ENCODE data around the gene VEZT.

VEZT gene, protein sequence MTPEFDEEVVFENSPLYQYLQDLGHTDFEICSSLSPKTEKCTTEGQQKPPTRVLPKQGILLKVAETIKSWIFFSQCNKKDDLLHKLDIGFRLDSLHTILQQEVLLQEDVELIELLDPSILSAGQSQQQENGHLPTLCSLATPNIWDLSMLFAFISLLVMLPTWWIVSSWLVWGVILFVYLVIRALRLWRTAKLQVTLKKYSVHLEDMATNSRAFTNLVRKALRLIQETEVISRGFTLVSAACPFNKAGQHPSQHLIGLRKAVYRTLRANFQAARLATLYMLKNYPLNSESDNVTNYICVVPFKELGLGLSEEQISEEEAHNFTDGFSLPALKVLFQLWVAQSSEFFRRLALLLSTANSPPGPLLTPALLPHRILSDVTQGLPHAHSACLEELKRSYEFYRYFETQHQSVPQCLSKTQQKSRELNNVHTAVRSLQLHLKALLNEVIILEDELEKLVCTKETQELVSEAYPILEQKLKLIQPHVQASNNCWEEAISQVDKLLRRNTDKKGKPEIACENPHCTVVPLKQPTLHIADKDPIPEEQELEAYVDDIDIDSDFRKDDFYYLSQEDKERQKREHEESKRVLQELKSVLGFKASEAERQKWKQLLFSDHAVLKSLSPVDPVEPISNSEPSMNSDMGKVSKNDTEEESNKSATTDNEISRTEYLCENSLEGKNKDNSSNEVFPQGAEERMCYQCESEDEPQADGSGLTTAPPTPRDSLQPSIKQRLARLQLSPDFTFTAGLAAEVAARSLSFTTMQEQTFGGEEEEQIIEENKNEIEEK

DNA sequence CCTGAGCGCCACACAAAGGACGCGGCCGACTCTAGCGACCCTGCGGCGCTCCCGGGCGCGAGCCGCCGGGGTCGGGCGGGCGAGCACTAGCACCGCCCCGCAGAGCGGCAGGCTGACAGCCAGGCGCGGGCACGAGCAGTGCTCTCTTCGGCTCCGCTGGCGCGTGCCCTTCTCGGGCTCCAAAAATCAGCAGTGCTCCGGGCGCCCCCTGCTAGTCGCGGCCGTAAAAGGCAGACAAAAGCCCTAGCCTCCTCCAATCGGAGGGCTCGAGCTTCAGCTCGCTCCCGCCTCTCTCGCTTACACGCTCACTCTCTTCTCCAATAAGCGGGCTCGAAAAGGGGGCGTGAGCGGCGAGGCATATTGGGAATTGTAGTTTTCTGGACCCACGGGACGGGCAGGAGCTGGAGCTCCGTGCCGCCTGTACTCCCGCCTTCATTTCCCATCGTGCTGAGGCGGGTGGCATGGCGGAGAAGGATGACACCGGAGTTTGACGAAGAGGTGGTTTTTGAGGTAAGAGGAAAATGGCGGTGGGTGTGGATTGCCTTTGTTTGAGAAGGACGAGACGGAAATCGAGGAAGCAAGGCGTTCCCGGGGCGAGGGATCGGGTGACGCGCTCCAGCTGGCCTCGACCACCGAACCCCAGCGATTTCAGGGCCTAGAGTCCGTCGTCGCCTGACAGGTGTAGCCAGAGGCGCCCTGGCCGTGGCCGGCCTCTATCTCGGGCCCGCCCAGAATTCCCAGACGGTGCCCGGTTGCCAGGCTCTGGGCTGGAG lies at the start of gene VEZT, which contains the start of gene FGD6:
VEZT (plus strand) TSS at position 431 of the 773 bp plus-strand sequence; CDS start at position 475, 44 bp downstream.
FGD6 (minus strand) TSS at position 91 of the 773 bp plus-strand sequence. CDS start 227 bp downstream, outside the sequence.
- no peak for TF ChIP-seq ZNF274 (IDR thresholded peaks at IDR 0.05; ENCODE audit: low read depth, low read length)

DNA sequence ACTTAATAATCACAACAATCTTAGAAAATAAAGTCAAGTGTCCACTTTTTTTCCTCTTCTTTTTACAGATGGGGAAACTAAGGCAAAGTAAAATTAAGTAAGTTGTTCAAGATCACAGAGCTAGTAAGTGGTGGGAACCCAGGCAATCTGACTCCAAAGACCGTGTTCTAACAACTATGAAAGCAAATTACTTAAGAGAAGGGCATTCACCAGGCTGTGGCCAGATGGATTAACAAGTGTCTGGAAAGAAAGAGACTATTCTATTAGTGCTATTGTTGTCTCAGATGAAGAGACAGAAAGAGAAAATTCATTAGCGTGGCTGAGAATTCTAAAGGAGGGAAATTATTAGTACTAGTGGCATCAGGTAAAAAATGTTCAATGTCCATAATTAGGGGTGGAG lies 48.9 kb upstream of the VEZT start:
- no peak overlapping the region for H3K4me3 ChIP-seq (ENCODE audit: low read length)
- TF ChIP-seq ZNF274 (IDR thresholded peaks at IDR 0.05; ENCODE audit: low read depth, low read length): no peak

More for the DNA sequence above, at the start of gene VEZT, which contains the start of gene FGD6:
- peak within 1 kb of the TSS; percentile 91 for H3K4me3 ChIP-seq (ENCODE audit: low read length)

DNA sequence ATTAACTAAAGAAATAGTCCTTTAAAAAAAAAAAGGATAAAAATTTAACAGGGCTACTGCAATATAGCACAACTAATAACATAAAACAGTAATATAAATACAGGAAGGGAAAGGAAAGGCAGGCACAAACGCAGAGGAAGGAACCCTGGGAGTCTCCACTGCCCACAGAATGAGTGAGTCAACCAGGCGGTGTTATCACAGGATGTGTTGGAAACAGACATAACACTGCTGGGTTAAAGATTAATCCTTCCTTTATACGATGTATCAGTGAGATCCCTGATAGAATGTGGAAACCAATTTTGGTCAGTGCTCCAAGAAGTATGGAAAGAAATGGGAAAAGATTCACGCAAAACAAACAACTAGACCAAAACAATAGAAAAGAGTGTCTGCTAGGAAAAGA lies 48.2 kb upstream of the VEZT start:
- no peak for TF ChIP-seq ZNF274 (IDR thresholded peaks at IDR 0.05; ENCODE audit: low read depth, low read length)

DNA sequence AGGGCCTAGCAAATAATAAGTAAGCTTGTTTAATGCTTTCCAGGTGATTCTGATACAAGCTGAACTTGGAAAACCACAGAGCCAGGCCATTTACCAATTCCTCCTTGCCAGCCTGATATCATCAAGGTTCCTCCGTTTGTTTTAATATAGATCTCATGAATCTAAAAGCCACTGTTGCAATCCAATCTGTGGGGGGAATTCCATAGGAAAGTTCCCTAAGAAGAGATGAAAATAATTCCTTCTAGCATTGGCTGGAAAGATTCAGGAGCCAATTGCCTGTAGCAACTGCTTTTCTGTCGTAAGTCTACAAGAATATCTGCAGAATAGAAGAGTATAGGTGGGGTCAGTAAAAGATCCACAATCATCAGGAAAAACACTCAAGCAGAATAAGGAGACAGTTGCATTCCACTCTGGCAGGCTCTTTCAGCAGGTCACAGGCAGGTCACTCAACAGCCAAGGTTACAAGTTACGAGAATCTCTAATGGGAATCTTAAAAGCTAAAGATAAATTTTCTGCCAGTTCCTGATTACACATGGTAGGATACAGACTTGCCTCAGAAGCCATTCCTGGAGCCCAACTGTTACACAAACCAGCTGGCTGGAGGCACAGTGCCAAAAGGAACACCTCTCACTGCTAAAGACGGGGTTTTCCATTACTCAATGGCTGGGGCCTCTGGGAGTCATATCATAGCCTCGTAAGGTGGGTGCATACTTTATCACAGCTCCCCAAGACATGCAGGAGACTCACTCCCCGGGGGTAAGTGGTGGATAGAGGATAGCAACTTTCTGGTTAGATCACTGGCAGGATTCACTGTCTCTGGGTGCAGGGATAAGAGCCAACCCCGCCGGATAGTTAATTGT lies 44.0 kb upstream of the VEZT start:
- H3K4me3 ChIP-seq (ENCODE audit: low read length): no peak overlapping the region
- no peak for TF ChIP-seq ZNF274 (IDR thresholded peaks at IDR 0.05; ENCODE audit: low read depth, low read length)

More for the DNA sequence above, 48.2 kb upstream of the VEZT start:
- no peak overlapping the region for H3K4me3 ChIP-seq (ENCODE audit: low read length)

DNA sequence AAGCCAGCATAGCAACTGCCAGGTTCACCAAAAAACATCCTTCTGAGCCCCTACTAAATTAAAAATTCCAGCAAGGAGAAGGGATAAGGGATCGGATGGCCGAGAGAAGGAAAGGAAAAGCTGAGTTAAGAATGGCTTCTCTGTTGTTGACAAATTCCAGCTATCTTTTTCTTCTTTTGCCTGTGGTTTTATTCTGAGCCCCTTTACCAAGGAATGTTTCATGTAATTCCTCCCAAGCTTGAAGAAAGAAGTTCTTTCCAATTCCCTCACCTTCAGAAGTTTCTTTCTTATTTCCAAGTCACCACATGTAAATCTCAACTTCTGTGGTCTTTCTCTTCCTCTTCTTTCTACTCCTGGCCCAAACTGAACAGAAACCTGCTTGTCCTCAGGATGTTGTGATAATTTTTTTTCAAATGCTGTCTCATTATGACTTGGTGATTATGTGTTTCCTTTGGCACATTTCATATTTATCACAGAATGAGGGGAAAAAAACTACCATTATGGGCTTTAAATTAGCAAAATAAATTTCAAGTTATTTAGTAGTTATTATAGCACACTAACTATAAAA lies 40.3 kb upstream of the VEZT start:
- TF ChIP-seq ZNF274 (IDR thresholded peaks at IDR 0.05; ENCODE audit: low read depth, low read length): no peak
- H3K4me3 ChIP-seq (ENCODE audit: low read length): no peak overlapping the region

DNA sequence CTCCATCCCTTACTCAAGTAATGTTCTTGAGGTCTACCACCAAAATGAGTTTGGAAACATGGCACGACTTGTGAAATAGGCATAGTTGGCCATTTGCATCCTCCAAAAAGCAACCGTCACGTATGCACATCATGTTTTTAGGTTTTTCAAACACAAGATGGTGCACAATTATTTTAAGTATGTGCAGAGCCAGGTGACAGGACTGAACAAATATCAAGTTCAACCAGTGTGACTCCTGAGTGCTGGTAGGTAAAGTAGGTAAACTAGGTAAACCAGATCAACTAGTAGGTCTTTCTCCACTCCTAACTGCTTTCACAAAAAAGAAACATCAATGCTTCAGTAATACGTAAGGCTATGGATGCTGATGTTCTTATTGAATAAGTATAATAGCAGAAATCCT lies 39.5 kb upstream of the VEZT start:
- TF ChIP-seq ZNF274 (IDR thresholded peaks at IDR 0.05; ENCODE audit: low read depth, low read length): no peak

DNA sequence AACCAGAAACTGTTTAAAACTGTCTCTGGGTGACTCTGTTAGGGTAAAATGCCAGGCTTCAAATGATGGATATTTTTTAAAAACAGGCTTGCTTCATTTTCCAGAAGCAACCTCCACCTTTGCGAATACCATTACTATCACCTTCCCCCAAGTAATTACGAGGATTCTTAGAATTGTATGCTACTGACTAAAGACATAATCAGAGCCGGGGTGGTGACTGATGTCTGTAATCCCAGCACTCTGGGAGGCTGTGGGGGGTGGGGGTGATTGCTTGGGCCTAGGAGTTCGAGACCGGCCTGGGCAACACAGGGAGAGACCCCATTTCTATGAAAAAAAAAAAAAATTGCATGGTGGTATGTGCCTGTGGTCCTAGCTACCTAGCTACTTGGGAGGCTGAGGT lies 38.6 kb upstream of the VEZT start:
- no peak for TF ChIP-seq ZNF274 (IDR thresholded peaks at IDR 0.05; ENCODE audit: low read depth, low read length)
- no peak overlapping the region for H3K4me3 ChIP-seq (ENCODE audit: low read length)

More for the DNA sequence above, 39.5 kb upstream of the VEZT start:
- H3K4me3 ChIP-seq (ENCODE audit: low read length): no peak overlapping the region

DNA sequence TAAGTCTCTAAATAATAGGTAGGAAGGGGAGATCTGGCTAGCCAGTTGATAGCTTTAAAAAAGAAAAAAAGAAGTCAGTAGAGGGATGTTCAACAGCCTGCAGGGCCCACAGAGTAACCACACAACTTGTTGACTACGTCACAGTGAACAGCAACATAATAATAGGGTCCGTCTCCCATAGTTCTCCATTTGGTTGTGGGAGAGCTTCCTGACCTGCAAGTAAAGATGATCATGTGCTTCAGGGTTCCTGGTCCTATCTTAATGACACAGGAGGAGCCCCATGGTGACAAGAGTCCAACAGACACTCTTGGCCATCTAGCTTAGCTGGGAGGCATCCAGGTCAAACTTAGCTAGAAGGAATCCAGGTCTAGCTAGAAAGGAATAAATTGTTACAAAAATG lies 36.5 kb upstream of the VEZT start:
- TF ChIP-seq ZNF274 (IDR thresholded peaks at IDR 0.05; ENCODE audit: low read depth, low read length): no peak
- no peak overlapping the region for H3K4me3 ChIP-seq (ENCODE audit: low read length)

DNA sequence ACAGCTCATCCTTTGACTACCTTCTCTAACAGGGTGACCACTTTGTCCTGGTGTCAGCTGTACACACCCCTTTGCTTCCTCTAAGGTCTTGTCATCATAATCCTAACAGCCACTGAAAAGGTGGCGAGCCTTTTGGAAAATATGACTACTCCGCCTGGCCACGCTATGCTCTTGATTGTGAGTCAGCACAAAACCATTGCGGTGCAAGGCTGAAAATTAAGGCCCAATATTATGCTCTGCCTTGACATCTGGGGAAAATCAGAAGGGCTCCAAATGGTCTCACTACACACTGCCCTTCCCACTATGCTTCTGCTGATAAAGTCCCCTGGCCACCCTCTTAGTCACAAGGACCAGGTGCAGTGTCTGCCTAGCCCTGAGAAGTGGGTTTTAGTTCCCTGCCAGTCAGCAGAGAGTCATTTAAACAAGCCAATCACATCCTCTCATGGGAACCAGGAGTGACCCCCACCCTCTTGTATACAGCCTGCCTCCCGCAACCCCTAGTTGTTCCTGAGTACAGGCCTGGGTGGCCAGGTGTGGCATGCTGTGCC lies 34.7 kb upstream of the VEZT start:
- H3K4me3 ChIP-seq (ENCODE audit: low read length): no peak overlapping the region
- no peak for TF ChIP-seq ZNF274 (IDR thresholded peaks at IDR 0.05; ENCODE audit: low read depth, low read length)

DNA sequence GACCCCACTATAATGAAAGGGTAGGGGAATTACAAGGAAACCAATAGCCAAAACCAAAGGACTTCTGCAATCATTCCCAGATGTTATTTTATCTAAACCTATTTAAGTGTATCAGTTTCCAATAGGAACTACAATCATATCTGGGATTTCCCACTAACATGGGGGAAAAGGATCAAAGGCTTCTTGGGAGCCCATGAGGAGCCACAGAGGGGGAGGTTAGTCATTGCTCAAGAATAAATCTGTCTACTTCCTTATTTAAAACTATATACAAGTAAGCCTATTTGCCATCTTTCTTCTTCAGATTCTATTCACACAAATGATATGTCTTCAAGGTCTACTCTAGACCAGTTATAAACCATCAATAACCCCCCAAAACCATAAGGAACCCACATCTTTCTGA lies 33.5 kb upstream of the VEZT start:
- no peak overlapping the region for H3K4me3 ChIP-seq (ENCODE audit: low read length)
- TF ChIP-seq ZNF274 (IDR thresholded peaks at IDR 0.05; ENCODE audit: low read depth, low read length): no peak

DNA sequence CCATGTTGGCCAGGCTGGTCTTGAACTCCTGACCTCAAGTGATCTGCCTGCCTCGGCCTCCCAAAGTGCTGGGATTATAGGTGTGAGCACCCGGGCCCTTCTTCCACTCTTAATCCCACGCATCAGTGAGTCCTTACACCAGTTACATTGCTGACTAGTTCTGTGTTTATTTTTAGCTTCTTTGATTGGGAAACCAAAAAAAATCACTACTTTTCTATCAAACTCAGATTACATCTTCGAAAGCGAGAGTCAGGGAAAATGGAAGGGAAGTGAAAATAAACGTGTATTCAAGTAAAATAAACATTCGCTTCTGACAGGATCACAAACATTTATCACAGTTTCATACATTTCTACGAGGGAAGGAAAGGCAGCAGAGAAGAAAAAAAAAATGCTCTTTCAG lies 32.5 kb upstream of the VEZT start:
- H3K4me3 ChIP-seq (ENCODE audit: low read length): no peak overlapping the region
- TF ChIP-seq ZNF274 (IDR thresholded peaks at IDR 0.05; ENCODE audit: low read depth, low read length): no peak

DNA sequence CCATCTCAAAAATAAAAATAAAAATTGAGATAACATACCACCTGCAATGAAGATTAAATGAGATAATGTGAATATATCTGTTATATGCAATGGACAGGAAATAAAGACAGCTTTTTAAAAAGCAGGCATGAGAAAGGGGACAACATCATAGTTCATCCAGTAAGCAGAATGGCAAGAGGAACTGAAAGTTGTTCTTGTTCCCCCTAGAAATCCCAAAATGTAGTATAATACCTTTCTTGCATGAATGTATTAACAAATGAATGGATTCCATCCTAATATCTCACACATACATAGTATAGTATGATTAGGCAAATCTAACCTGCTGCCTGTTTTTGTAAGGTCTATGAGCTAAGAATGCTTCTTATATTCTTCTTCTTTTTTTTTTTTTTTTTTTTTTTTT lies 31.8 kb upstream of the VEZT start:
- TF ChIP-seq ZNF274 (IDR thresholded peaks at IDR 0.05; ENCODE audit: low read depth, low read length): no peak

More for the DNA sequence above, 31.8 kb upstream of the VEZT start:
- no peak overlapping the region for H3K4me3 ChIP-seq (ENCODE audit: low read length)

Measured in GM08714 (cell line).